SK-N-SH treated with all-trans-retinoic acid at 6 μM for 48 hours (cell line): ENCODE results near the gene PRIMA1.

Experiments used
- BACH2 ChIP-seq: fragments of 250-450 bp; sonication (Bioruptor Pico); IDR thresholded peaks from 2 replicates; pipeline ENCODE4 v1.9.0; 2021; ENCODE audit warnings: mild to moderate bottlenecking, borderline replicate concordance
- SNAI2 ChIP-seq: fragments of 250-450 bp; sonication (Bioruptor Pico); IDR thresholded peaks from 2 replicates; pipeline ENCODE4 v1.5.0; 2020; ENCODE audit warnings: mild to moderate bottlenecking, moderate library complexity
- TCF4 ChIP-seq: fragments of 250-450 bp; sonication (Bioruptor Pico); IDR thresholded peaks from 2 replicates; pipeline ENCODE4 v1.8.0; 2021; ENCODE audit warnings: mild to moderate bottlenecking, moderate library complexity, borderline replicate concordance
- TOX ChIP-seq: fragments of 250-450 bp; sonication (Bioruptor Pico); IDR thresholded peaks from 2 replicates; pipeline ENCODE4 v1.8.0; 2021; ENCODE audit warnings: mild to moderate bottlenecking, moderate library complexity, borderline replicate concordance
- ZFP30 ChIP-seq: fragments of 450-650 bp; formaldehyde crosslinking; IDR thresholded peaks from 2 replicates; pipeline ENCODE4 v1.5.0; 2022; ENCODE audit warnings: mild to moderate bottlenecking, moderate library complexity
- ZNF8 ChIP-seq: fragments of 450-650 bp; formaldehyde crosslinking; IDR thresholded peaks from 2 replicates; pipeline ENCODE4 v1.5.0; 2020; ENCODE audit warnings: mild to moderate bottlenecking, moderate library complexity
- TF ChIP-seq, protein P1 (sequence below): fragments of 250-450 bp; sonication (Bioruptor Pico); IDR thresholded peaks from 2 replicates; pipeline ENCODE4 v1.8.0; 2020; ENCODE audit warnings: mild to moderate bottlenecking, moderate library complexity, borderline replicate concordance

DNA sequence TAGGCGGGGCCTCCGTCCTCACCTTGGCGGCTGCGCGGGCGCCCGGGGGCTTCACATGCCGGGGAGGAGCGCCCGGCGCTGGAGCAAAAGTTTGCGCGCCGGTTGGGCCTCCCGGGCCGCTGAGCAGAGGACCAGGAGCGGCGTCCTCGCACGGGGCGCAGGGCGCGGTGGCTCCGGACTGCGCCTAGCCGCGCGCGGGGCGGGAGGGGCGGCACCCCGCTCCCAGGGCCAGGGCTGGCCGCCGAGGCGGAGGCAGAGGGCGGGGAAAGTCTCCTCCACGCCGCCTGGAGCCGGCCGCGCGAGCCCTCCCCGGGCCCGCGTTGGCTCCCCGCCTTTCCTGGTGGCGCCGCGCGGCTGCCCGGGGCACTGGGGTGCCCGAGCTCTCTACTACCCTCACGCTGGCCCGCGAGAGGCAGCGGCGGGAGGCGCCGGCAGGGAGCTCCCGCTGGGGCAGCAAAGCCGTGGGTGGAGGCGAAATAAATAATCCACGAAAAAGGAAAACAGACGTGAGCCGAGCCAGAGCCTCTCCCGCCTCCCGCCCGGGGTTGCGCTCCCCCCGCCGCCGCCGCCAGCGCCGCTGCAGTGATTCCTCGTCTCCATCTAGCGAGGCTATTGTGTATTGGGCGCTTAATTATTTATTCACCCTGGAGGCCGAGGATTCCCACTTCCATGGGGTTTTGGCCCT lies 400 bp upstream of the PRIMA1 start:
- TF ChIP-seq, protein P1, sequence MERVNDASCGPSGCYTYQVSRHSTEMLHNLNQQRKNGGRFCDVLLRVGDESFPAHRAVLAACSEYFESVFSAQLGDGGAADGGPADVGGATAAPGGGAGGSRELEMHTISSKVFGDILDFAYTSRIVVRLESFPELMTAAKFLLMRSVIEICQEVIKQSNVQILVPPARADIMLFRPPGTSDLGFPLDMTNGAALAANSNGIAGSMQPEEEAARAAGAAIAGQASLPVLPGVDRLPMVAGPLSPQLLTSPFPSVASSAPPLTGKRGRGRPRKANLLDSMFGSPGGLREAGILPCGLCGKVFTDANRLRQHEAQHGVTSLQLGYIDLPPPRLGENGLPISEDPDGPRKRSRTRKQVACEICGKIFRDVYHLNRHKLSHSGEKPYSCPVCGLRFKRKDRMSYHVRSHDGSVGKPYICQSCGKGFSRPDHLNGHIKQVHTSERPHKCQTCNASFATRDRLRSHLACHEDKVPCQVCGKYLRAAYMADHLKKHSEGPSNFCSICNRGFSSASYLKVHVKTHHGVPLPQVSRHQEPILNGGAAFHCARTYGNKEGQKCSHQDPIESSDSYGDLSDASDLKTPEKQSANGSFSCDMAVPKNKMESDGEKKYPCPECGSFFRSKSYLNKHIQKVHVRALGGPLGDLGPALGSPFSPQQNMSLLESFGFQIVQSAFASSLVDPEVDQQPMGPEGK (CRISPR knock-in tag) = no peak
- TF ChIP-seq SNAI2 (CRISPR knock-in tag) (no peak), BACH2 (CRISPR knock-in tag) (no peak), TOX (CRISPR knock-in tag) (no peak), TCF4 (no peak), ZFP30 (CRISPR knock-in tag) (no peak), ZNF8 (CRISPR knock-in tag) (no peak)
